GM12878 (cell line): ENCODE results near the gene DHX16.

Source experiments
- CREB1 ChIP-seq: IDR thresholded peaks from 2 replicates; pipeline ENCODE4 v1.6.1; 2012; ENCODE audit warnings: low read depth, mild to moderate bottlenecking, inconsistent platforms
- IRF3 ChIP-seq: fragments of 450-650 bp; IDR thresholded peaks from 2 replicates; pipeline ENCODE4 v1.6.1; 2014; ENCODE audit warnings: mild to moderate bottlenecking
- PBX3 ChIP-seq: IDR thresholded peaks from 2 replicates; pipeline ENCODE4 v1.6.1; 2011; ENCODE audit warnings: mild to moderate bottlenecking, low read depth, low read length, moderate library complexity; ENCODE audit not compliant: insufficient replicate concordance
- TF ChIP-seq, protein P1 (sequence below): fragments of 450-650 bp; IDR thresholded peaks from 2 replicates; pipeline ENCODE4 v1.6.1; 2017; ENCODE audit warnings: mild to moderate bottlenecking, moderate library complexity

DNA sequence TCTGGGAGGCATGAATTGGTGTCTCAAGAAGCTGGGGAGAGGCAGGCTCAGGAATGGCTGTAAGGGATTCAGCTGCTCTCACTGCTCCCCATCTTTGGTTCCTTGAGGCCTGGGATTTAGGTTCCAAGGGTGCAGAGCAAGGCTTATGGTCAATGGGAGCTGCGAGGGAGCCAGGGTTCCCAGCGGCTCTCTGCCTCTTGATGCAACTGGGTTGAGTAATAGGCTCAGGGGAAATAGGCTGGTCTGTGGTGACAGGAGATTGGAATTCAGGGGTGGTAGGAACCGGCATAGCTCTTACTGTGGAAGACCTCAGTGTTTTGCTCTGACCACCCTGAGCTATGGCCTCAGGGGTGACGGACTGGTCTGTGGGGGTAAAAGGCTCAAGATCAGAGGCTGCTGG lies 31.0 kb upstream of the DHX16 start:
- TF ChIP-seq, protein P1, sequence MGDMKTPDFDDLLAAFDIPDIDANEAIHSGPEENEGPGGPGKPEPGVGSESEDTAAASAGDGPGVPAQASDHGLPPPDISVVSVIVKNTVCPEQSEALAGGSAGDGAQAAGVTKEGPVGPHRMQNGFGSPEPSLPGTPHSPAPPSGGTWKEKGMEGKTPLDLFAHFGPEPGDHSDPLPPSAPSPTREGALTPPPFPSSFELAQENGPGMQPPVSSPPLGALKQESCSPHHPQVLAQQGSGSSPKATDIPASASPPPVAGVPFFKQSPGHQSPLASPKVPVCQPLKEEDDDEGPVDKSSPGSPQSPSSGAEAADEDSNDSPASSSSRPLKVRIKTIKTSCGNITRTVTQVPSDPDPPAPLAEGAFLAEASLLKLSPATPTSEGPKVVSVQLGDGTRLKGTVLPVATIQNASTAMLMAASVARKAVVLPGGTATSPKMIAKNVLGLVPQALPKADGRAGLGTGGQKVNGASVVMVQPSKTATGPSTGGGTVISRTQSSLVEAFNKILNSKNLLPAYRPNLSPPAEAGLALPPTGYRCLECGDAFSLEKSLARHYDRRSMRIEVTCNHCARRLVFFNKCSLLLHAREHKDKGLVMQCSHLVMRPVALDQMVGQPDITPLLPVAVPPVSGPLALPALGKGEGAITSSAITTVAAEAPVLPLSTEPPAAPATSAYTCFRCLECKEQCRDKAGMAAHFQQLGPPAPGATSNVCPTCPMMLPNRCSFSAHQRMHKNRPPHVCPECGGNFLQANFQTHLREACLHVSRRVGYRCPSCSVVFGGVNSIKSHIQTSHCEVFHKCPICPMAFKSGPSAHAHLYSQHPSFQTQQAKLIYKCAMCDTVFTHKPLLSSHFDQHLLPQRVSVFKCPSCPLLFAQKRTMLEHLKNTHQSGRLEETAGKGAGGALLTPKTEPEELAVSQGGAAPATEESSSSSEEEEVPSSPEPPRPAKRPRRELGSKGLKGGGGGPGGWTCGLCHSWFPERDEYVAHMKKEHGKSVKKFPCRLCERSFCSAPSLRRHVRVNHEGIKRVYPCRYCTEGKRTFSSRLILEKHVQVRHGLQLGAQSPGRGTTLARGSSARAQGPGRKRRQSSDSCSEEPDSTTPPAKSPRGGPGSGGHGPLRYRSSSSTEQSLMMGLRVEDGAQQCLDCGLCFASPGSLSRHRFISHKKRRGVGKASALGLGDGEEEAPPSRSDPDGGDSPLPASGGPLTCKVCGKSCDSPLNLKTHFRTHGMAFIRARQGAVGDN: no peak
- TF ChIP-seq PBX3: no peak
- no peak for TF ChIP-seq CREB1
- no peak for TF ChIP-seq IRF3
